ENCODE data around the gene SOX1.

GRCh38 chr13:112113851-112114250 is 46.9 kb downstream of the SOX1 start:
- no peak for TF ChIP-seq EZH2 (IDR thresholded peaks at IDR 0.05; ENCODE audit: borderline replicate concordance)
- TF ChIP-seq CTCF (IDR thresholded peaks at IDR 0.05; ENCODE audit: poor library complexity), result no peak
- TF ChIP-seq EZH2phosphoT487 (IDR thresholded peaks at IDR 0.05; ENCODE audit: low read depth, severe bottlenecking, unreplicated experiment), result no peak

All from hepatocyte (in vitro differentiated cells).